Measurements from ENCODE around the gene PTPN4.

Gene PTPN4

DNA sequence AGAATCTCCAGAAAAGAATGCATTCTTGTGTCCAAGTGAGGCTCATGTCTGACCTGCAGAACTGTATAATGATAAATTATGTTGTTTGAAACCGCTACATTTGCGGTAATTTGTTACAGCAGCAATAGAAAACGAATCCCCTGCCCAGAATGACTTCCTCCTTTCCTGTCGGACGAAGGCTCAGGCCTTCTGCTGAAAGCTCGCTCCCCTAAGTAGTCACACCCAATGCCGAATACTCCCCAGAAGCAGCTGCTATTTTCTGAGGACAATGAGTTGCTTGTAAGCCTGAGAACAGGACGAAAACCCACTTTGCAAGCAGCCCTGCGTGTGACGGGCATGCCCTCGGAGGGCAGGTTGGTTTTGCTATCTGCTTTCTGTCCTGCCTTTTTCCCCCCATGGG lies 27.7 kb upstream of the PTPN4 start:
- DNase-seq (ENCODE audit: low read depth in 3 of 3) = no peak

DNA sequence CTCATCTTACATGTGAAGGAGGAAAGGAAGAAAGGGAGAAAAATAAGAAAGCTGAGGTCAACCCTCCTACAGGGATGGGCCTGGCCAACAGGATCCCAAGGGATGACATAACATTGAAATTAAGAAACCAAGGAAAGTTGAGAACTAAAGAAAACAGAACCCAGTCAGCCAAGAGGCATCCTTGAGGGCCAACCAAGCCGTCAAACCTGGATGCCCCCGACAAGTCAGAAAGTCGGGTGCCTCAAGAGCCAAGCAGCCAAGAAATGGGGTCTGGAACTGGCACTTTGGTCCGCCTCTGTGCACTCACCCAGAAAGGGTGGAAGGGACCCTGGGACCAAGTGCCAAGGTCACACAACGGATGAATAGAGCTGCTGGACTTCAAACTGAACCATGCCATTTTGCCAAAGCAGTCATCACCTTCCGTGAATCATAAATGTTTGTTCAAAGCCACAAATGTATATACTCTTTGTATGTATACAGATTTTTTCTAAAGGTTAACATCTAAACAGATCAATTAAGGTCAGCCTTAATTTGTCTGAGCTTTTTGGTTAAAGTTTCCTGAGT lies 27.0 kb upstream of the PTPN4 start:
- no peak for DNase-seq (ENCODE audit: low read depth in 3 of 3)

DNA sequence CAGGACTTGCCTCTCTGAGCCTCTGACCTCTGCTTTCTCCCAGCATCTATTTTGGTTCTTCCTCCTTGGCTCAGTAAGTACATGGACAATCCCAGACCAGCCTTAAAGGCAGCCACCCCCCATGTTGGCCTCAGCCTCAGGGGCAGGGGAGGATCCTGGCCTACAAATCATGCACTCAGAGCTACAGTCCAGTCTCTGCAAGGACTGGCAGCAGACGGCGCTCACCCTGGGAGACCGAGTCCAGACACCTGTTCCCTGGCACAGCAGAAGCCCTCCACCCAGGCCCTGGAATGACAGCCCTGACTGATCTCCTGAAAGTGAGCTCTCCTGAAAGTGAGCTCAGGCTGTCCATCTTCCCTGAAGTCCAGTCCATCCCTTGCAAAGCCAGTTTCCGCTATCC lies 25.7 kb upstream of the PTPN4 start:
- DNase-seq (ENCODE audit: low read depth in 3 of 3) = no peak

DNA sequence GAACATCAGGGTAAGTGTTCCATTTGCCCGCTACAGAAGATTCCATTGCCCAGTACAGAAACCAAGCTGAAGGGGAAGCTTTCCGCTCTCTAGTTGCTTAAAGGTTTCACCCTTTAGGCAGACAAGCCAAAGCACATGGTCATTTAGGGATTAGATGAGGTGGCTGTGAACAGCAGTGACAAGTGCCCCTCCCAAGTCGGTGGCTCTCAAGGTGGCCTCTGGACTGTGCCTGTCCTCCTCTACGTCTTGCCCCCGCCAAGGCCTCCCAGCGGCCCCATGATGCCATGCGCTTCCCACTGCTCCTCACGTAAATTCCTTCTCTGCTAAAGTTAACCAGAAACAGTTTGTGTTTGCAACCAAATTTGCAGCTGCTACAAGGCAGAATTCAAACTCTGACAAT lies 24.2 kb upstream of the PTPN4 start:
- DNase-seq (ENCODE audit: low read depth in 3 of 3) = no peak

DNA sequence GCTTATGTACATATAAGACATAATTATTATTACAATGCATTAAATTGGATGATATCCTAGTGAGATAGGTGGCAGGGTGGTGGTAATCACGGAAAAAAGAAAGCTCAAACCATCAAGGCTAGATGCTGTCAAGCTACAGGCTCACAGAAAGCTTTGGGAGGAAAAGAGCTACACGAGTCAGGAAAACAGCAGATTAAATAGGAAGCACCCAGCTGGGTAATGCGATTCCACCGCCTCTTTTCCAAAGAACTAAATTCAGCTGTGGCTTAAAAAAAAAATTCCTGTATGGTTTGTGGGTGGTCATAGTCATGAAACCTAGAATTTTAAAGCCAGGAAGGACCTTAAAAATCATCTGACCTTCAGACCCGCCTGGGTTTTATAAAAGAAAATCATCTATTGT lies 23.7 kb upstream of the PTPN4 start:
- no peak for DNase-seq (ENCODE audit: low read depth in 3 of 3)

DNA sequence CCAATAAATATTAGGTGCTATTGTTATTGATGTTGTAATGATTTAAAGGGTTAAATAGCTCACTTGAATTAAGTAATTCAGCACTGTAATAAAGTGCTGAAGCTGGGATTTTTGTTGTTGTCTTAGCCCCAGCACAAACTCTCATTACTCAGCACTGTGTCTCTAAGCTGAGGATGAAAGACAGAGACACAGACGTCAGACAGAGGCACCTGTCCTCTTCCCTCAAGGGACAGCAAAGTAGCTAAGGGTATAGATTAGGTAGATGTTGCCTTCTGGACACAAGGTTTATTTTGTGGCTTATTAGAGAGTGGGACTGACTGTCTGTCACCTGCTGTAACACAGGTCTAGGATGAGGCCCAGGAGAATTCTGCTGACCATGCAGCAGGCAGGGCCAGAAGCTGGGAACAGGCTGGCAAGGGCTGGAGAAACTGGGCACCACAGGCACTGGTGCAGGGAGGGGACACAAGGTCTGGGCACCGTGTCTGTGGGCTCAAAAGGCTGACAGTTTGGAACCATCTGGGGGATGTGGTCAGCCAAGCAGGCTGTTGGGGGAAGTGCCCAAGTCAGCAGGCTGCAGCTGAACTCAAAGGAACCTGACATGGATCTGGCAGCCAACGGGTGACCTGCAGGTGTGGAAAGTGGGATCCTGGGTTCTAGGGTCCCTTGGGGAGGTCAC lies 20.0 kb upstream of the PTPN4 start:
- DNase-seq (ENCODE audit: low read depth in 3 of 3) = no peak

DNA sequence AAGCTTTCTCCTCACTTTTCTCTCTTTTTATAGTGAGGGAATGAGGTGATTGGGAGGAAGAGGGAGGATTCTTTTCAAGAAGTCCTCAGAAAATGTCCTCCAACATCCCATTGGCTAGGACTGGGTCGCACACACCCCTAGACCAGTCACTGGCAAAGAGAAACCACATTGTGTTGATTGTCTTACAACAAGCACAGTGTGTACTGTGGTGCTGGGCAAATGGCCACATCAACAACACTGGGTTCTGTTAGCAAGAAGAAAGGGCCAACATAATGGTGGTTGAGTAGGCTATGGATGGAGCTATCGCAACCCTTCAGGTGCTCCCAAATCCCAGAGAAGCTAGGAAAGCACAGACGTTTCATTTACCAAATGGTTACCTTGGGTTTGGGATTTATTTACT lies 18.7 kb upstream of the PTPN4 start:
- no peak for DNase-seq (ENCODE audit: low read depth in 3 of 3)

DNA sequence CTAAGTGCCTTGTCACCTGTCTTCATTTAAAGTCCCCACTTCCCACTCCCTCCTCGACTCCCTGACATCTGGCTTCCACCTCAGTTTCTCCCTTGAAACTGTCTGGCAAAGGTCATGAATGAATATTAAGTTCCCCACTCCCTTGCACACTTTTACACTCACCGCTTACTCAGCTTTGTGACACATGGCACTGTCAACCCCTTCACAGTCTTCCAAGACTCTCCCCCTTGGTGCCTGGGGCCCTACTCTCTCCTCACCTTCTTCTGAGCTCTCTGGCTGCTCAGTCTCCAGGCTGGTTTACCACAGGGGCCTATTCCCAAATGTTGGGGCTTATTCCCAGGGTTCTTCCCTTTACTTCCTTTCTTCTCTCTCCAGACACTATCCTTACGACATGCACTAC lies 17.9 kb upstream of the PTPN4 start:
- no peak for DNase-seq (ENCODE audit: low read depth in 3 of 3)

DNA sequence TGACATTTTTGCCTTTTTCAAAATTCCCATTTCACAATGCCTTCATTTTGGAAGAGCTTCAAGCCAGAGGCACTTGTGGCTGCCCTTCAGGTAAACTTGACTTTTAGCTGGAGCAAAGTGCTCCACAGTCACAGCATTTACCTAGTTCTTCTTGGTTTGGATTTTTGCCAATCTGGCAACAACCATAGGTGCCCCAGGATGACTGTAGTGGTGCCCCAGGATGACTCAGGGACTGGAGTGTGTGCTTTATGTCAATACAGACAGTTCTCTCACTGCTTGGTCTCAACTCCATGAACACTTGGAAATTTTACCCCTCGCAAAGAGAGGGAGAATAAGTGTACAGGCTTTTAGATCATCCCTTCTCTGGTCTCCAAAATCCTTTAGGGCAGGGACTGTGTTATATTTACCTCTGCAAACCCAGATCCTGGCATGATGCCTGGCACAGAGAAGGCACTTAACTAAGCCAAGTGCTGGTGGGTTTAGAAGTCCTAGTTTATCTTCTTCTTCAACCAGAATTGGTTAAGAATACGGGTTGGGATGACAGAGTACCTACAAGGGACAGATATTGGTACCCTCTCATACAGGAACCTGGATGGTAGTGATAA lies 15.3 kb upstream of the PTPN4 start:
- DNase-seq (ENCODE audit: low read depth in 3 of 3) = no peak

DNA sequence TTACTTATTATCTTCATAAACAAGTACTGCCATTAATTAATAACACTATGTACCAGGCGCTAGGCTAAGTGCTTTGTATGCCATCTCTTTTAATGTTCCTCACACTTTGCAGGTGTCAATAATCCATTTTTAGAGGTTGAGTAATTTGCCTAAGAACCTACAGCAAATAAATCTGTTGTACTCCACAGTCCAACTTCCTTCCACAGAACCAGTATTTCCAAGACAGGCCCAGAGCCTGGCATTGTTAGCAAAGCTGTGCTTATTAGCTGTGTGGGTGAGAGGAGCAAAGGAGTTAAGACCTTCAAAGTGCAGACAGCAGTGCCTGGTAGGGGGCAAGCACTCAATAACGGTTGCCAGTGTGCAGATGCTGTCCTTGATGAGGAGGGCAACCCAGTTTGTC lies 14.2 kb upstream of the PTPN4 start:
- DNase-seq (ENCODE audit: low read depth in 3 of 3) = no peak

DNA sequence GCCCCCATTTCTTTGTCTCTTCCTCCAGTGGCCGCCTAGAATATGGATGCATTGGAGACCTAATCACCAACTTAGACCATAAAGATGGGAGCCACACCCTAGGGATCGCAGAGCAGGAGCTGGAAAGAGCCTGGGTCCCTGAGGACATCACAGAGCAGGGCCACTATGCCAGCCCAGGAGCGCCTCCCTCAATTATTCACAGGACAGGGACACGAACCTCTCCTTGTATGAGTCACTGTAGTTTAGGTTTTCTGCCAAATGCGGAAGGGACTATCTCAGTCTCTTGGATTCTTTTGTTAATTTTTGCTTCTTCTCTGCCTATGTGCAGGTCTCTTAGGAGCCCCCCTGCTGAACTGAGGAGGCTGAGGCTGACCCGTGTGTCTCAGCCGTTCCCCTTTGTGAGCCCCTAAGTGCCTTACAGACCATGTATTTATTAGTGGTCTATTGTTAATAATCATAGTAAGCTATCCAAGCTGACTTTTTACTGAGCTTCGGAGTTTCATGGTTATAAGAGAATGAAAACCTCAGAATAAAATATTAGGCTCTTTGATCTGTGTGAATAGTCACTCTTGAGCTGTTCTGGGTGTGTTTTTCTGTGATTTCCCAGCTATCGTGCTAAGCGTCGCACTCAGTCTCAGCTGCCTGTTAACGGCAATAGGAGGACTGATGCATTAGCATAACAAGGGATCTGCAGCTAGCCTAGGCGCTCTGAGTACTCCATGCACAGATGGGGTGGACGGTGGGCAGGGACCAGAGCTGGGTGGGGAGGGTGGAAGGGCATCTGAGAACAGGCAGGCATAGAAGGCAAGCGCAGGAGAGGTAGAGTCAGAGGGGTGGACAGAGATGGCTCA lies 12.7 kb upstream of the PTPN4 start:
- no peak for DNase-seq (ENCODE audit: low read depth in 3 of 3)

DNA sequence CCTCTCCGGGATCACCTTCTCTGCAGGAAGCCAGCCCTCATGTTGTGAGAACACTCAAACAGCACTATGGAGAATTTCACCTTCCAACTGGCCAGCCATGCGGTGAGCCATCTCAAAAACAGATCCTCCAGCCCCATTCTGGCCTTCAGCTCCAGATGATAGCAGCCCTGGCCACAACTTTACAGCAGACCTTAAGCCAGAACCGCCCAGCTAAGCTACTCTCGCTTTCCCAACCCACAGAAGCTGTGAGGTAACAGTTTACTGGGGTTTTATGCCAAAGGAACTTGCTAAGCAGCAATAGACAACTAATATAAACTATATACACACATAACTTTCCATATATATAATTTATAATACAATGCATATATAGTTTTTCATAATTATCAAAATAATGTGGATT lies 11.6 kb upstream of the PTPN4 start:
- DNase-seq (ENCODE audit: low read depth in 3 of 3) = no peak

DNA sequence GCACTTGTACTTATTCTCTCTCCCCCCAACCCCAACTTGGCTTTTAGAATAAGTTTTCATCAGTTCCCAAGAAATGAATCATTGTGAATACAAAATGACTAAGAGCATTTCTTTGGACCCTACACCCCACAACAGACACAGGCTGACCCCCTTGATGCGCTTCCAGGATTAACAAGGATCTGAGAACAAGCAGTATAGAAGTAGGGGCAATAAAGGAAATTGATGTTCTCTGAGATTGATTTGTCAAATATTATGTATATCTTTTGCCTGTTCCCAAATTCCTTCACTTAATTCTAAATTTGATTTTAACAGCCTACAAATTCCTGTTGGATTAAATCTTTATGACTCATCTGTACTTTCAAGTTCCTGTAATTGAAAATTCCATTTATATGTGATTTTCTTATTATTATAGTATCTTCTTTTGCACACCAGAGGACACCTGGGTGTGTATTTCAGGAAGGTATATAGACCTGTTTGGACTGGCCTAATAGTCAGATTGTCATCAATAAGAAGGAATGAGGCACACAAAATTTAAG lies 10.2 kb upstream of the PTPN4 start:
- no peak for DNase-seq (ENCODE audit: low read depth in 3 of 3)

DNA sequence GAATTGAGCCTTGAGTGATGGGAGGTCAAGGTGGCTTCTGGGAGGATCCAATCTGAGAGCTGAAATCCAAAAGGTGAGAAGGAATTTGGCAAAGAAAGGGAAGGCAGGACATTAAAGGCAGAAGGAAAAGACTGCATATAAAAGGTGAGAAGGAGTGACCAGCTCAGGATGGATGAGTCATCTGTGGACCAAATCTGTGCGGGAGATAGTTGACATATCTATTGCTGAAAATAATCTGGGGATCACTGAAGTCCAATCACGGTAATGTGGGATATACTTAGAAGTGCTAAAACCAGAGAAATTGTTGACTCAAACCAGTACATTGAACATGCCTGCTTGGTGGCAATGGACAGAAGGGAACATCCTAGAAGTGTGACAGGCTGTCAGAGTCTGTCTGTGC lies 8.0 kb upstream of the PTPN4 start:
- no peak for DNase-seq (ENCODE audit: low read depth in 3 of 3)

DNA sequence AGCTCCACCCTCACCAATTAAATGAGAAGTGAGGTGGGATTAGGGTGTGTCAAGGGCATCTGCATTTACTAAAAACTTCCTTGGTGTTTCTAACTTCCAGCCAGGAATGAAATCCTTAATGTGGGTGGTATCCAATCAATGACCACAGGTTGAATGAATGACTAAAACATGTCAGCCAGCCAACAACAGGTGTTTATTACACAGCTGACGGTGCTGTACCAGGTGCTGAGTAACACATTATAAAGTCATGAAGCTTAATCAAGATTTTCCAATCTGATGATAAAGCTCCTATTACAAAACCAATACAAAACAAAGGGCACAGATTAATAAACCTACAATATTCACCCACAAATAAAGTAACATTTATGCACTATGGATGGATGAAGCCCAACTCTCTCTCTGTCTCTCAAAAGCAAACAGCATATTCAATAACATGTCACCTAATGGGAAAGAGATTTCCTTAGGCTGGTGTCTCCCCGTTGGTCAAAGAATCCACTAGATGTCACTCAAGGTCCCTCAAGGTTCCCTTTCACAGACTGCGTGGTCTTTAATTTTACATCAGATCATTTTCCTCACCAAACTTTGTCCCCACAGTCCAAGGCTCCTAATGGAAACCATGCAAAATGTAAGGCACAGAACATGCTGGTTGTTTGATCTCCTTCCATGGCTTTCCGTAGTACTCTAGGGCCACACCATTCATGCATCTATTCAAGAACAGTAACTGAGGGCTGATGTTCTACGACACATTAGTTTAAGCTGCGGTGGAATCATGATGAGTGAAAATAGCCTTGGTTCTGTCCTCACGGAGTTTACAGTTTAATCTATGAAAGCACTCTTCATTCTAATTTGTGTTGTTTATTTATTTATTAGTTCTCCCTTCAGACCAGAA lies 6.4 kb upstream of the PTPN4 start:
- no peak for DNase-seq (ENCODE audit: low read depth in 3 of 3)

DNA sequence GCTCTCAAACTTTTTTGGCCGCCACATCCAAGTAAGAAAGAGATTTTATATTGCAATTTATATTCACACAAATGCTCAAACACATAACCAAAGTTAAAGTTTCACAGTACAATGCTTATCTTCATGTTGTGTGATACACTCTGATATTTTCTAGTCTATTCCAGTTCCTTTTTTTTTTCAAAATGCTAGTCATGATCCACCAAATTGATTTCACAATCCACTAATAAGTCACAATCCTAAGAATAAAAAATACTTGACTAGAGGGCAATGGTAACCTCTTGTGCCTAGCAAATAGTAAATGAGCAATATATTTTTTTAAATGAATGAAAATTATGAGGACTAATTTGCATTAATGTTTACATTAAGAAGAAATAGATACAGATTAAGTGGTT lies 5.8 kb upstream of the PTPN4 start:
- DNase-seq (ENCODE audit: low read depth in 3 of 3) = no peak

DNA sequence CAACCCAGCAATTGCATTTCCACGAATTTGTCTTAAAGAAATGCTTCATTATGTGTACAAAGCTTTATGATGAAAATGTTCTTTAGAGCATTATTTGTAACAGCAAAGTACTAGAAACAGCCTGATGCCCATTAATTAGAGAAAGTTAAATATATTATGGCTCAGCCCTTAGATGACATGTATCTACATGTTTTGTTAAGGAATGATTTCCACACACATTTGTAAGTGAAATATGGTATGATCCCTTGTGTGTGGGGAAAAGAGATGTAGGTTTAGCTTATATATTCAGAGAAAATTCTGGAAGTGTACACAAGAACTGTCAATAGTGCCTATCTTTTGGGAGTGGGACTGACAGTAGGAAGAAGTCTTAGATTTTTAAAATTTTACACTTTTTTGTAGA lies 3.8 kb upstream of the PTPN4 start:
- no peak for DNase-seq (ENCODE audit: low read depth in 3 of 3)

DNA sequence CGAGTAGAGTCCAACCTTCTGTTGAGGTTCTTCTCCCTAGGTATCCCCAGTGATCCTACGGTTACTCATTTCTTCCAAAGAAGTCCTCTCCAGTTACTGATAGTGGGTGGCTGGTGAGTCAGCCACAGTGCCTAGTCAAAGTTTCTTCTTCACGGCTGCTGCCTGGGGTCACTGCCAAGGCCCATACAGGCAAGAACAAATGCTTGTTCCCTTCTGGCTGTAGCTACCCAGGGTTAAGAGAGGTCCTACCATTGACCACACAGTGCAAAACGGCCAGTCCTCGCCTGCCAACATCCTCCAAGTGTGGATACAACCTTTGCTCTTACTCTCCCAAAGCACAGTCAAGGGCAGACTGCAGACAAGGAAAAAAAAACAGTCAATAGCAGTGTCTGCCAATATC lies 2.9 kb upstream of the PTPN4 start:
- peak in 2 of 3 donors; percentile 7 to 48 for DNase-seq (ENCODE audit: low read depth in 3 of 3)

DNA sequence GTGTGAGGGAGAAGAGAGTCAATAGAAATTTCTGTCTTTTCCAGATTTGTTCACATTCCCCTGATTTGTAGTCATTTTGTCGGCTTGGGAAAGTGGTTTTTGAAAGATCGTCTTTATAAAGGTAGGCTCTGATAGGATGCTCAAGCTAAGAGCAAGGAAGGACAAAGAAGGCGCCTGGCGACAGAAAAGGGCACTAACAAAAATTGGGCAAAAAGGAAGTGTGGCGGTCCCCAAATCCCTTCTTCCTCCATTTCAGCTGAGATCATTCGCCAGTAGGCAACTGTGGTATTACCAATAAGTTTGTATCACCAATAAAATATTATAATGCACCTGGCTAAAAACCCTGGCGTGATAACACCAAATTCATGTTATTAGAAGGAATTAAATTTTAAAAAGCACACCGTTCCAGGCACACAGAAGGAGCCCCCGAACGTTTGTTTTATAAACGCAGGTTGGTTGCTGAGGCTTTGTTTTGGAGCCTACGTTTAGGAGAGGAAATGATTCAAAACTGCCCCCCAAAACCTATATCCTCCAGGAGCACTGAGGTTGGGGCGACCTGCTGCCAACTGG lies 756 bp upstream of the PTPN4 start:
- no peak for DNase-seq (ENCODE audit: low read depth in 3 of 3)

DNA sequence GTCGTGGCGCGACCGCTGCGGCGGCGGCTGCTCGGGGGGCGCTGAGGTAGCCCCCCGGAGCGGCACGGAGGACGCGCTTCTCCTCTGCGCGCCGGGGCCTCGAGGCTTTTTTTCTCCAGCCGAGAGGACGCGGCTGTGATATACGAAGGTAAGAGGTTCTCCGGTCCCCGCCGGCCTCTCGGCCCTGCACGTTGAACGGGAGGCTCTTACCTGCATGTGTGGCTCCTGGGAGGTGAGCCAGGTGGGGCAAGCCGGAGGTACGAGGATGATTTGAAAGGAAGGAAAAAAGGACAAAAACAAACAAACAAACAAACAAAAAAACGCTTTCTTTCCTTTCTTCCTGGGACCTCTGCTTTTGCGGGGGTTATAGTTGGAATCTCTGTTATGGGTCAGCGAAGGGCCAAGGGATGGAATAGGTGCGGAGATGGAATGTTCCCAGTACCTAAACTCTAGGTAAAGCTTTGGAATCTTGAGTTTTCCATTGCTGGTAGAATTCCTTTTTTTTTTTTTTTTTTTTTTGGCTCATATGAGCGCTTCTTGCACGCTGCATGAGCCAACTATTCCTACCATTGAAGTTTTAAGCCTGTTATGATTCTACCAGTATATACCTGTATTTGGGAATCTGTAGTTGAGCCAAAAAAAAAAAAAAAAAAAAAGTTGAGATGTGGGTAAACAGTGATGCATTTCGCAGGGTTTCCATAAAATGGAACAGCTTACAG lies 674 bp downstream of the PTPN4 start:
- peak in 1 of 3 donors; percentile 20 for DNase-seq (ENCODE audit: low read depth in 3 of 3)

DNA sequence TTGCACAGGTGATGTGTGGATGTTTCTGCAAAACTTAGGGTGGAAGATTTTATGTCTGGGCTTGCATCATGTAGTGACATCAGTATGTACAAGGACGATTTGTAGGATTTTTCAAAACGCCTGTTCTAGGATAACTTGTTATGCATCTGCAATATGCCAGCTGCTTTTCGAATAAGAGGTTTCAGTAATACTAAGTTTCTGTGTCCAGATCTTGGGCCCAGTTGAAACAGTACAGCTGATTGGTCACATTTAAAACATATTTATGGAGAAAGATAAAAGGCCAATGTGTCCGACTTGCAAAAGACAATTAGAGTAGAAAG lies 1.2 kb downstream of the PTPN4 start:
- DNase-seq (ENCODE audit: low read depth in 3 of 3) = no peak

Measured in stimulated activated CD4-positive, alpha-beta T cell treated with anti-CD3 and anti-CD28 coated beads, TNF-alpha, amount 100 ng/mL, for 48 hours (primary cell).